Spleen (tissue), 13 donors: Measurements from ENCODE around the gene CTBS. TPM values are rescaled to one million over a fixed set of nuclear protein-coding genes. Genes with fewer than 3 reads are reported as not detected.

Experiments
- DNase-seq: peaks from one replicate; pipeline ENCODE4 v3.0.0-alpha.2; 2020
- H3K27ac ChIP-seq, 8 donors: fragments of 200-600 bp; sonication (generic) in 7 of 8; 1 replicate in 4 of 8; 2 replicates in 4 of 8; pipeline versions ENCODE4 v1.5.0 to v1.8.0; 2016 to 2021; ENCODE audit warnings: inconsistent platforms in 4 of 8, mild to moderate bottlenecking in 4 of 8, moderate library complexity in 1 of 8
- H3K27me3 ChIP-seq, 7 donors: fragments of 200-600 bp; sonication (generic) in 6 of 7; replicated peaks in 1 of 7; 1 replicate in 4 of 7; 2 replicates in 3 of 7; pipeline versions ENCODE4 v1.5.0 to v1.8.0; 2016 to 2021; ENCODE audit warnings: inconsistent platforms in 3 of 7, mild to moderate bottlenecking in 1 of 7
- H3K36me3 ChIP-seq, 6 donors: fragments of 200-600 bp; sonication (generic) in 5 of 6; 1 replicate in 4 of 6; 2 replicates in 2 of 6; pipeline versions ENCODE4 v1.5.0 to v1.8.0; 2016 to 2021; ENCODE audit warnings: inconsistent platforms in 2 of 6
- H3K4me1 ChIP-seq, 6 donors: fragments of 200-600 bp; sonication (generic) in 5 of 6; 1 replicate in 3 of 6; 2 replicates in 3 of 6; pipeline versions ENCODE4 v1.5.0 to v1.8.0; 2016 to 2021; ENCODE audit warnings: inconsistent platforms in 3 of 6
- H3K4me3 ChIP-seq, 8 donors: fragments of 200-600 bp; sonication (generic) in 7 of 8; 1 replicate in 4 of 8; 2 replicates in 4 of 8; pipeline versions ENCODE4 v1.5.0 to v1.8.0; 2016 to 2021; ENCODE audit warnings: inconsistent platforms in 4 of 8, mild to moderate bottlenecking in 4 of 8, moderate library complexity in 2 of 8
- H3K9me3 ChIP-seq, 8 donors: fragments of 200-600 bp; sonication (generic) in 7 of 8; 1 replicate in 4 of 8; 2 replicates in 4 of 8; pipeline versions ENCODE4 v1.5.0 to v1.8.0; 2016 to 2021; ENCODE audit warnings: inconsistent platforms in 4 of 8
- CTCF ChIP-seq, 11 experiments: fragments of 200-600 bp in 7 of 11; fragments of 450-650 bp in 4 of 11; sonication (generic) in 4 of 11; IDR thresholded peaks in 8 of 11; conservative IDR thresholded peaks in 3 of 11; 1 replicate in 7 of 11; 2 replicates in 4 of 11; pipeline versions ENCODE4 v1.4.0 to v1.8.0; 2016 to 2021; ENCODE audit warnings: antibody characterized with exemption in 11 of 11, inconsistent platforms in 4 of 11, mild to moderate bottlenecking in 1 of 11
- POLR2A ChIP-seq, 3 donors: fragments of 450-650 bp; IDR thresholded peaks; one replicate each; pipeline ENCODE4 v1.5.1; 2017; ENCODE audit warnings: antibody characterized with exemption in 3 of 3, mild to moderate bottlenecking in 1 of 3
- POLR2AphosphoS5 ChIP-seq, 3 donors: sonication (generic); formaldehyde crosslinking; IDR thresholded peaks; one replicate each; pipeline ENCODE4 v1.5.1; 2017; ENCODE audit warnings: antibody characterized with exemption in 3 of 3
- WGBS, 5 donors: extraction: QIAGEN DNeasy Blood & Tissue Kit in 3 of 5; methylation state at CpG; one replicate each; pipeline versions ENCODE4 v1.1.5 to v1.1.7; 2013 to 2018; 5-methylcytosine and 5-hydroxymethylcytosine counted together
- intact Hi-C: fragments of 100-400 bp; cut with DNase I; formaldehyde crosslinking; loops from one replicate; pipeline ENCODE4 v1.15.0; 2023; ENCODE audit warnings: low total_unique reads
- long read RNA-seq, 2 donors: transcript quantifications; one replicate each; lab custom pipeline, GENCODE V29; 2026
- polyA plus RNA-seq, 3 donors: library from polyadenylated mRNA; stranded (reverse); fragments of 200-250 nt; gene quantifications; one replicate each; pipeline ENCODE4 v1.2.1, GENCODE V29; 2013
- total RNA-seq, 7 donors: library from RNA; depleted of rRNA in 3 of 7; stranded (reverse); fragments of >200 nt in 3 of 7; fragmentation: NEBNext Ultra II Directional in 4 of 7; extraction: Animal tissue kit (Norgen Biotek cat#: 25700) in 4 of 7; gene quantifications; one replicate each; pipeline versions ENCODE4 v1.1.0 to v1.2.1, GENCODE V29; 2016 to 2021
- donor health status: healthy with polysubstance abuse.
- donor health status: DM: no; HTN: no; CAD: no; lungs with moderate emphysema.
- donor health status: DM: no; HTN: no; CAD: no.
- donor health status: Bipolar disorder and iron deficiency.
- donor health status: healthy.
- donor health status: DM: no; HTN: no; CAD: no.
- donor health status: DM: yes; HTN: yes; CAD: no.

Gene CTBS
- 10 to 100 TPM; 28.3 to 43.3 (median 38.8) TPM for total RNA-seq
- polyA plus RNA-seq: 10 to 100 TPM in 1 of 3 donors, 1 to 10 TPM in 2; 7.0 to 11.6 (median 9.7) TPM
- long read RNA-seq, donor 1, full-length matches to known transcripts: 8 of 8 reads
- long read RNA-seq, donor 1, partial matches to known transcripts: 0 of 8 reads
- long read RNA-seq, donor 1, other reads (novel, unspliced or antisense): 0 of 8 reads
- long read RNA-seq, donor 2, full-length matches to known transcripts: 5 of 5 reads
- long read RNA-seq, donor 2, partial matches to known transcripts: 0 of 5 reads
- long read RNA-seq, donor 2, other reads (novel, unspliced or antisense): 0 of 5 reads

- intact Hi-C loops: no loop called here
- no peaks in the 10 kb centered on the region for H3K27me3 ChIP-seq
- H3K4me3 ChIP-seq: peak within 1 kb of the TSS; percentile 40 to 68 (median 51)
- H3K9me3 ChIP-seq: no peaks in the 10 kb centered on the region
- peaks cover 14 to 58% (median 33%) of the 10 kb centered on the region in 6 donors for H3K4me1 ChIP-seq
- peak within 1 kb of the TSS; percentile 96 to 100 (median 99) for H3K27ac ChIP-seq
- H3K36me3 ChIP-seq: peaks cover 0 to 27% (median 10%) of the 10 kb centered on the region in 6 donors
- WGBS, 5 donors: 0 to 1% (median 1%) methylated on average over 33 to 67 of the region's 67 CpGs
- DNase-seq: peak; percentile 98
- TF ChIP-seq CTCF (IDR thresholded peaks at IDR 0.05 in 8 of 11, conservative IDR thresholded peaks at IDR 0.05 in 3 of 11) (peak in 3 of 11 experiments; percentile 2 to 14 (median 8)), POLR2AphosphoS5 (IDR thresholded peaks at IDR 0.05) (peak; percentile 98 to 99 (median 99)), POLR2A (IDR thresholded peaks at IDR 0.05) (peak in 2 of 3 donors; percentile 56 to 83)
These were observed at the start of gene CTBS for GRCh38 chr1:84573967-84574842. Gene CTBS (minus strand): TSS chr1:84574440. CDS start chr1:84574415, 25 bp downstream.

- H3K36me3 ChIP-seq: no peaks in the 10 kb centered on the region
- 82 to 93% (median 87%) methylated on average over 14 of the region's 14 CpGs for WGBS, 5 donors
- H3K27me3 ChIP-seq: no peaks in the 10 kb centered on the region
- H3K4me1 ChIP-seq: peaks cover 0 to 25% (median 10%) of the 10 kb centered on the region in 6 donors
- H3K9me3 ChIP-seq: no peaks in the 10 kb centered on the region
- H3K4me3 ChIP-seq: no peak overlapping the region
- TF ChIP-seq POLR2AphosphoS5 (IDR thresholded peaks at IDR 0.05) (no peak), CTCF (IDR thresholded peaks at IDR 0.05 in 8 of 11, conservative IDR thresholded peaks at IDR 0.05 in 3 of 11) (no peak), POLR2A (IDR thresholded peaks at IDR 0.05) (no peak)
- peak; percentile 70 for DNase-seq
- intact Hi-C loops: loop anchor here (10.0 kb wide), 1 partner anchor 477 kb away; the partner anchor contains the start of gene PRKACB
- H3K27ac ChIP-seq: no peak overlapping the region
These were observed 47.3 kb upstream of the CTBS start for GRCh38 chr1:84621553-84621952.

- Histone ChIP-seq H3K36me3 (no peaks in the 10 kb centered on the region), H3K4me3 (peak overlapping the region; percentile 44 to 74 (median 54)), H3K9me3 (no peaks in the 10 kb centered on the region), H3K27ac (peak overlapping the region; percentile 54 to 83 (median 78)), H3K27me3 (no peaks in the 10 kb centered on the region), H3K4me1 (peaks cover 0 to 25% (median 10%) of the 10 kb centered on the region in 6 donors)
- 1 to 2% (median 1%) methylated on average over 12 to 46 of the region's 46 CpGs for WGBS, 5 donors
- no peak for TF ChIP-seq POLR2A (IDR thresholded peaks at IDR 0.05)
- TF ChIP-seq POLR2AphosphoS5 (IDR thresholded peaks at IDR 0.05): peak; percentile 74 to 85 (median 84)
- TF ChIP-seq CTCF (IDR thresholded peaks at IDR 0.05 in 8 of 11, conservative IDR thresholded peaks at IDR 0.05 in 3 of 11): peak; percentile 82 to 99 (median 96)
- DNase-seq: peak; percentile 95
- intact Hi-C loops: loop anchor here (10.0 kb wide), 1 partner anchor 476 kb away; the partner anchor contains the start of gene PRKACB
These were observed 46.6 kb upstream of the CTBS start for GRCh38 chr1:84620720-84621313.
